GM10266 (cell line): ENCODE measurements around the gene CORO1A.
"Not testable (repeated sequence)": the region's sequence is repeated elsewhere in the genome, so short reads cannot be mapped to it uniquely, and the experiment has no call there.

Experiments
- DNase-seq: peaks from one replicate; pipeline ENCODE4 v3.0.0; 2012; ENCODE audit errors: extremely low spot score

CORO1A gene

GRCh38 chr16:30207063-30207704, 23.8 kb downstream of the CORO1A start:
- DNase-seq = not testable (repeated sequence)

GRCh38 chr16:30209032-30209431, 25.6 kb downstream of the CORO1A start:
- not testable (repeated sequence) for DNase-seq

- not testable (repeated sequence) for DNase-seq
Observed at GRCh38 chr16:30211414-30211813, 28.0 kb downstream of the CORO1A start.

GRCh38 chr16:30217082-30217481, 33.7 kb downstream of the CORO1A start:
- DNase-seq = not testable (repeated sequence)
